Prostate gland (tissue), 2 donors: ENCODE measurements around the gene NPAS1.

Experiments used
- POLR2A ChIP-seq: fragments of 450-650 bp; IDR thresholded peaks from one replicate; pipeline ENCODE4 v1.6.1; 2016; ENCODE audit warnings: antibody characterized with exemption, mild to moderate bottlenecking
- TF ChIP-seq, protein P1 (sequence below), 4 experiments: fragments of 200-600 bp in 2 of 4; fragments of 450-650 bp in 2 of 4; sonication (generic) in 2 of 4; IDR thresholded peaks; 1 replicate in 3 of 4; 2 replicates in 1 of 4; pipeline ENCODE4 v1.5.1; 2016 to 2019; ENCODE audit warnings: antibody characterized with exemption in 4 of 4, mild to moderate bottlenecking in 2 of 4, moderate library complexity in 2 of 4

DNA sequence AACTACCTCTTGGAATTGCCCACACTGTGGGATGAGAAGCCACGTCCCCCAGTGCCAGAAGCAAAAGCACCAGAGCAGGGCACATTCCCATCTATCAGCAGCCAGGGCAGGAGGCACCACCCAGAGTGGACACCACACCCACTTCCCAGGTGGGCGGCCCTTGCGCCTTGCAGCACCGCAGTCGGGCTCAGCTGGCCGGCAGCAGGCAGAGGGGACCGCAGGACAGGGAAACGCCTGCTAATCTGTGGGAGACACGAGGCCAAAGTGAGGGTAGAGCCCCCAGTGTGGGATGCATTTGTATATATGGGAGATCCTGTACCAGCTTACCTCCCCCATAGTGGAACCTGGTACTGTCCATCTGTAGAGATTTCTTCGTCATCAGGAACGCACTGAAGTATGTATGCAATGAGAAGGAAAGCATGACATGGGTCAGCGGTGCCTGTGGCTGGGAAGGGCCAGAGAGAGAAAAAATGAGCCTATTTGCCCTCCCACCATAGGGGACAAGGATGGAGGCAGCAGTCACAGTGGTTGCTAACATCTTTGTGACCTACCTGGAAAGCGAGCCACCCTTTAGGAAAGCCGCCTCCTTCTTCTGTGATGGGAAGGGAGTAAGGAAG is 30.9 kb upstream of the NPAS1 start:
- TF ChIP-seq, protein P1, sequence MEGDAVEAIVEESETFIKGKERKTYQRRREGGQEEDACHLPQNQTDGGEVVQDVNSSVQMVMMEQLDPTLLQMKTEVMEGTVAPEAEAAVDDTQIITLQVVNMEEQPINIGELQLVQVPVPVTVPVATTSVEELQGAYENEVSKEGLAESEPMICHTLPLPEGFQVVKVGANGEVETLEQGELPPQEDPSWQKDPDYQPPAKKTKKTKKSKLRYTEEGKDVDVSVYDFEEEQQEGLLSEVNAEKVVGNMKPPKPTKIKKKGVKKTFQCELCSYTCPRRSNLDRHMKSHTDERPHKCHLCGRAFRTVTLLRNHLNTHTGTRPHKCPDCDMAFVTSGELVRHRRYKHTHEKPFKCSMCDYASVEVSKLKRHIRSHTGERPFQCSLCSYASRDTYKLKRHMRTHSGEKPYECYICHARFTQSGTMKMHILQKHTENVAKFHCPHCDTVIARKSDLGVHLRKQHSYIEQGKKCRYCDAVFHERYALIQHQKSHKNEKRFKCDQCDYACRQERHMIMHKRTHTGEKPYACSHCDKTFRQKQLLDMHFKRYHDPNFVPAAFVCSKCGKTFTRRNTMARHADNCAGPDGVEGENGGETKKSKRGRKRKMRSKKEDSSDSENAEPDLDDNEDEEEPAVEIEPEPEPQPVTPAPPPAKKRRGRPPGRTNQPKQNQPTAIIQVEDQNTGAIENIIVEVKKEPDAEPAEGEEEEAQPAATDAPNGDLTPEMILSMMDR (IDR thresholded peaks at IDR 0.05): no peak
- no peak for TF ChIP-seq POLR2A
